ENCODE measurements around the gene EFCAB7.

GRCh38 chr1:63487336-63488065 lies 35.8 kb upstream of the EFCAB7 start:
- TF ChIP-seq, protein P1, sequence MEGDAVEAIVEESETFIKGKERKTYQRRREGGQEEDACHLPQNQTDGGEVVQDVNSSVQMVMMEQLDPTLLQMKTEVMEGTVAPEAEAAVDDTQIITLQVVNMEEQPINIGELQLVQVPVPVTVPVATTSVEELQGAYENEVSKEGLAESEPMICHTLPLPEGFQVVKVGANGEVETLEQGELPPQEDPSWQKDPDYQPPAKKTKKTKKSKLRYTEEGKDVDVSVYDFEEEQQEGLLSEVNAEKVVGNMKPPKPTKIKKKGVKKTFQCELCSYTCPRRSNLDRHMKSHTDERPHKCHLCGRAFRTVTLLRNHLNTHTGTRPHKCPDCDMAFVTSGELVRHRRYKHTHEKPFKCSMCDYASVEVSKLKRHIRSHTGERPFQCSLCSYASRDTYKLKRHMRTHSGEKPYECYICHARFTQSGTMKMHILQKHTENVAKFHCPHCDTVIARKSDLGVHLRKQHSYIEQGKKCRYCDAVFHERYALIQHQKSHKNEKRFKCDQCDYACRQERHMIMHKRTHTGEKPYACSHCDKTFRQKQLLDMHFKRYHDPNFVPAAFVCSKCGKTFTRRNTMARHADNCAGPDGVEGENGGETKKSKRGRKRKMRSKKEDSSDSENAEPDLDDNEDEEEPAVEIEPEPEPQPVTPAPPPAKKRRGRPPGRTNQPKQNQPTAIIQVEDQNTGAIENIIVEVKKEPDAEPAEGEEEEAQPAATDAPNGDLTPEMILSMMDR (conservative IDR thresholded peaks at IDR 0.05; ENCODE audit: low read depth, low read length), result no peak
- TF ChIP-seq EZH2 (IDR thresholded peaks at IDR 0.05; ENCODE audit: low read length, unreplicated experiment) (no peak), EZH2phosphoT487 (IDR thresholded peaks at IDR 0.05; ENCODE audit: borderline replicate concordance, low read length) (no peak)

Measured in PC-3 (cell line).